ENCODE results near the gene DAPK2. TPM values are rescaled to one million over a fixed set of nuclear protein-coding genes. Genes with fewer than 3 reads are reported as not detected.

DAPK2 gene
- total RNA-seq, 1 experiment from 2014 or later, result 1.4 TPM

DNA sequence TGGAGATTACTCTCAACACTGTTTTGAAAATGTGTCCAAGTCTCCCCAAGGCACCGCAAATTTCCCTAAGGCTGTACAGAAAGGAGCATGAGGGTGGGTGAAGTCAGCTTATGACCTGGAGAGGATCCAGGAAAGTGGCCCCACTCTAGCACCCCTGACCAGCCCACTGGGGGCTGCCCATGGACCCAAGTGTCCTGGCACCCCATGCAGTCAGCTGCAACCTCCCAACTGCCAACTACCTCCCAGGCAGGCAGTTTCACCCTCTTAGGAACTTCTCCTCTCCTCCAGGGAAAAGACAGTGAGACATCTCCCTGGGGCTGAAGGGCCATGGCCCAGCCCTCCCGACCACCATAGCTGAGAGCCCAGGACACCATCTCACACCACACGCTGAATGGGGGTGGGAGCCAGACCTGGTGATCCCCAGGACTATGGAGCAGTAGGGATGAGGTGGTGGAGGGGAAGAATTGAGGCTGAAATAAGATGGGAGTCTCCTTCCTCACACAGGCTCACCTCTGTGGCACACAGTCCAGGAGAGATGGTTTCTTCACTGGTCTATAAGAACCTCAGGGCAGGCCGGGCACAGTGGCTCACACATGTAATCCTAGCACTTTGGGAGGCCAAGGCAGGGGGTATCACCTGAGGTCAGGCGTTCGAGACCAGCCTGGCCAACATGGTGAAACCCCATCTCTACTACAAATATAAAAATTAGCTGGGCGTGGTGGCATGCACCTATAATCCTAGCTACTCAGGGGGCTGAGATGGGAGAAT is 104.4 kb downstream of the DAPK2 start:
- no peaks in the 10 kb centered on the region for H3K36me3 ChIP-seq (ENCODE audit: low read depth, low read length)
- H3F3A ChIP-seq (ENCODE audit: low read length, unreplicated experiment), result no peaks in the 10 kb centered on the region
- ChIA-PET POLR2A (ENCODE audit: unreplicated experiment) (no interaction called here), CTCF (no interaction called here)
- no peak for ATAC-seq
- no peak overlapping the region for H3K27ac ChIP-seq (ENCODE audit: low read length)
- no peaks in the 10 kb centered on the region for H3K27me3 ChIP-seq (ENCODE audit: low read length)
- H2AFZ ChIP-seq (ENCODE audit: low read length), result no peak overlapping the region
- peaks cover 12% of the 10 kb centered on the region for H3K4me1 ChIP-seq (ENCODE audit: insufficient read depth, low read length)
- no peak for DNase-seq
- no peaks in the 10 kb centered on the region for H3K9me3 ChIP-seq (ENCODE audit: low read length)
- no peaks in the 10 kb centered on the region for H3K9me2 ChIP-seq (replicated peaks; ENCODE audit: low read length)
- no peak overlapping the region for H3K4me3 ChIP-seq (ENCODE audit: low read length)
- no peak overlapping the region for H3K4me2 ChIP-seq (ENCODE audit: low read length)
- H3K79me2 ChIP-seq (ENCODE audit: low read length), result no peaks in the 10 kb centered on the region
- no TSS peak for BruUV-seq (replicated peaks)
- no peaks in the 10 kb centered on the region for H4K20me1 ChIP-seq (ENCODE audit: low read length)
- intact Hi-C loops (cut with micrococcal nuclease), result no loop called here
- no peak overlapping the region for H3K9ac ChIP-seq (ENCODE audit: low read length)
- TF ChIP-seq EZH2 (IDR thresholded peaks at IDR 0.05; ENCODE audit: low read length, unreplicated experiment) (no peak), CTCF (conservative IDR thresholded peaks at IDR 0.05; ENCODE audit: low read depth, low read length) (no peak), EZH2phosphoT487 (IDR thresholded peaks at IDR 0.05; ENCODE audit: borderline replicate concordance, low read length) (no peak)

- intact Hi-C loops (cut with micrococcal nuclease), result no loop called here
- H3K27ac ChIP-seq (ENCODE audit: low read length), result no peak overlapping the region
- no peaks in the 10 kb centered on the region for H3K79me2 ChIP-seq (ENCODE audit: low read length)
- H3K9ac ChIP-seq (ENCODE audit: low read length), result no peak overlapping the region
- no peak overlapping the region for H3K4me3 ChIP-seq (ENCODE audit: low read length)
- H3K9me2 ChIP-seq (replicated peaks; ENCODE audit: low read length), result no peaks in the 10 kb centered on the region
- no peaks in the 10 kb centered on the region for H3K9me3 ChIP-seq (ENCODE audit: low read length)
- no peaks in the 10 kb centered on the region for H4K20me1 ChIP-seq (ENCODE audit: low read length)
- no peaks in the 10 kb centered on the region for H3K27me3 ChIP-seq (ENCODE audit: low read length)
- CTCF ChIA-PET, result no interaction called here
- ATAC-seq (no peak), DNase-seq (no peak)
- H3K36me3 ChIP-seq (ENCODE audit: low read depth, low read length), result no peaks in the 10 kb centered on the region
- peaks cover 11% of the 10 kb centered on the region for H3K4me1 ChIP-seq (ENCODE audit: insufficient read depth, low read length)
- no peak overlapping the region for H3K4me2 ChIP-seq (ENCODE audit: low read length)
- BruUV-seq (replicated peaks), result no TSS peak
- H2AFZ ChIP-seq (ENCODE audit: low read length), result no peak overlapping the region
- TF ChIP-seq CTCF (conservative IDR thresholded peaks at IDR 0.05; ENCODE audit: low read depth, low read length), result no peak
- no peak for TF ChIP-seq EZH2phosphoT487 (IDR thresholded peaks at IDR 0.05; ENCODE audit: borderline replicate concordance, low read length)
- no peak for TF ChIP-seq EZH2 (IDR thresholded peaks at IDR 0.05; ENCODE audit: low read length, unreplicated experiment)
- POLR2A ChIA-PET (ENCODE audit: unreplicated experiment), result no interaction called here
- H3F3A ChIP-seq (ENCODE audit: low read length, unreplicated experiment), result no peaks in the 10 kb centered on the region
Measured at GRCh38 chr15:63940966-63941620, 105.2 kb downstream of the DAPK2 start.

DNA sequence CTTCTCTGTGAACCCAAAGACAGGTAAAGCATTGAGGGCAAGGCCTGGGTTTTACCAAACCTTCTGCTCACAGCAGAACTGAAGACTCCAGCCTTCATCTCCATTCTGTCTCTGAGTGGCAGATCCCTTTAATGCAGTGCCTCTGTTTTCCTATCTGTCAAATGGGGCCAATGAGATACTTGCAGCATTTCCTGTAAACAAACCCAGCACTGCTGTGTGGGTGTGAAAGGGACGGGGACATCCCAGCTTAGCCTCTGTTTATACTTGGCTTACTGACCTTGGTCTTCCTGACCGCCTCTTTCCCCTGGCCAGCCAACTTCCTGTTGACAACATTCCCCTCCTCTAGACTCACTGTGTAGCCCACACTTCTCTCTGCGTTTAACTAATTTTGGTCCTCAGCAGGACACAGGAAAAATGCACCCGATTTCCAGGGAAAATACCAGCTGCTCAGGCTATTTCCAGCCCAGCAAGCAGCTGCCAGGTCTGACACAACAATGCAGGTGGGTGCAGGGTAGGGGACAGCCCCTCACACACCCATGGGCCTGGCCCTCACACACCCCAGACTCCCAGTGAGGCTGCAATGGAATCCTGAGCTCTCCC is 106.7 kb downstream of the DAPK2 start:
- H2AFZ ChIP-seq (ENCODE audit: low read length), result no peak overlapping the region
- H3K4me2 ChIP-seq (ENCODE audit: low read length), result no peak overlapping the region
- ChIA-PET CTCF (no interaction called here), POLR2A (ENCODE audit: unreplicated experiment) (no interaction called here)
- H3F3A ChIP-seq (ENCODE audit: low read length, unreplicated experiment), result no peaks in the 10 kb centered on the region
- no peak overlapping the region for H3K27ac ChIP-seq (ENCODE audit: low read length)
- no TSS peak for BruUV-seq (replicated peaks)
- H3K4me1 ChIP-seq (ENCODE audit: insufficient read depth, low read length), result no peaks in the 10 kb centered on the region
- DNase-seq (no peak), ATAC-seq (no peak)
- no peaks in the 10 kb centered on the region for H3K9me2 ChIP-seq (replicated peaks; ENCODE audit: low read length)
- no peaks in the 10 kb centered on the region for H3K9me3 ChIP-seq (ENCODE audit: low read length)
- no peak overlapping the region for H3K4me3 ChIP-seq (ENCODE audit: low read length)
- H3K27me3 ChIP-seq (ENCODE audit: low read length), result no peaks in the 10 kb centered on the region
- H3K36me3 ChIP-seq (ENCODE audit: low read depth, low read length), result no peaks in the 10 kb centered on the region
- TF ChIP-seq EZH2phosphoT487 (IDR thresholded peaks at IDR 0.05; ENCODE audit: borderline replicate concordance, low read length) (no peak), EZH2 (IDR thresholded peaks at IDR 0.05; ENCODE audit: low read length, unreplicated experiment) (no peak), CTCF (conservative IDR thresholded peaks at IDR 0.05; ENCODE audit: low read depth, low read length) (no peak)
- H3K9ac ChIP-seq (ENCODE audit: low read length), result no peak overlapping the region
- intact Hi-C loops (cut with micrococcal nuclease), result no loop called here
- H4K20me1 ChIP-seq (ENCODE audit: low read length), result no peaks in the 10 kb centered on the region
- no peaks in the 10 kb centered on the region for H3K79me2 ChIP-seq (ENCODE audit: low read length)
